Kidney capillary endothelial cell (primary cell): ENCODE data around the gene CELF2.

Source experiments
- DNase-seq: peaks from one replicate; pipeline ENCODE4 v3.0.0-alpha.2; 2018; ENCODE audit warnings: low spot score

CELF2 gene

GRCh38 chr10:11023009-11023953 is 5.6 kb downstream of the CELF2 start:
- DNase-seq, result no peak

- DNase-seq, result peak; percentile 52
Measured at GRCh38 chr10:11024596-11024995, 6.9 kb downstream of the CELF2 start.

GRCh38 chr10:11025978-11026377 is 8.3 kb downstream of the CELF2 start:
- no peak for DNase-seq

GRCh38 chr10:11026773-11027172 is 9.1 kb downstream of the CELF2 start:
- no peak for DNase-seq

DNA sequence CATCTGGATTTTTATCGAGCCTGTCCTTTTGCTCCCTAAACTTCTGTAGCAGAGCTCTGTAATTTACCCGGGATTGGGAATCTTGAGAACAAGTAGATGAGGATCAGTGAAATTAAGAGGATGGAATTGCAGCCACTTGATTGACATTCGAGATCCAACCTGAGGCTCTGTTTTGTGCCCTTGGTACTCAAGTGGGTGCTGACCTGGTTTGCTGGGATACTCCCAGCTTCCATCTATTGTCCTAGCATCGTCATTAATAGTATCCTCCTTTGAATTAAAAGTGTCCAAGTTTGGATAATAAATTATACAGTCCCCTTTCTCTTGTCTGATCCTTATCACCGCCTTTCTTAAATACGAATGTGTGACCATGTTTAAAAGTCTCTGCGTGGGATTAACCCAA is 17.1 kb downstream of the CELF2 start:
- DNase-seq, result no peak

DNA sequence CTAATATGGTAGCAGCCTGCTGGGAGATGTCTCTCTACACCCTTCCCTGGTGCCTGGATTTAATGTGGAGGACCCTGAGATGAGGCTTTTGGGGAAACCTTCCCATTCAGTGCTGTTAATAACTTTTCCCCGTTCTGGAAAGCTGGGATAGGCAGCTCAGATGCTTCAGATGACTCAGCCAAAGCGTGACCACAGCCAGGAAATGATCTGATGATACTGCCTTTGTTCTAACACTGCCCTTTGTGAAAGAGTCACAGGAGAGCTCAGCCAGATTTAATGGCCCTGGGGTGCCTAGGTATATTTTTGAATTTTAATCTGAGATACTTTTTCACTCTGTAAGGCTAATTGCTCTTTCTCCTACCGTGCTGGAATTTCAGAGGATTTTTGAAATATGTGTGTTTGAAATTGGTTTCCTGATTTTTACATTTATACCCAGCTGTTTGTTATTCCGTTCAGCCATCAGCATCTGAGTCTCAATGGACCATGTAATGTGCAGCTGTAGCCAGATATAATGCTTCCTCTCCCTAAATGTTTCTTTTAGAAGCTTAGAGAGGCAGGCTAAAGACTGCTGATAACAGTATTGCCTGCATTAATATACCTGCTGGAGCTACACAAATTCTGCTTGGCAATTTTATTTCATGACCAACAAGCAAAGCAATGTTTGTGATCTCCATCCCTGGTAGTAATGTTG is 17.8 kb downstream of the CELF2 start:
- peak; percentile 88 for DNase-seq

DNA sequence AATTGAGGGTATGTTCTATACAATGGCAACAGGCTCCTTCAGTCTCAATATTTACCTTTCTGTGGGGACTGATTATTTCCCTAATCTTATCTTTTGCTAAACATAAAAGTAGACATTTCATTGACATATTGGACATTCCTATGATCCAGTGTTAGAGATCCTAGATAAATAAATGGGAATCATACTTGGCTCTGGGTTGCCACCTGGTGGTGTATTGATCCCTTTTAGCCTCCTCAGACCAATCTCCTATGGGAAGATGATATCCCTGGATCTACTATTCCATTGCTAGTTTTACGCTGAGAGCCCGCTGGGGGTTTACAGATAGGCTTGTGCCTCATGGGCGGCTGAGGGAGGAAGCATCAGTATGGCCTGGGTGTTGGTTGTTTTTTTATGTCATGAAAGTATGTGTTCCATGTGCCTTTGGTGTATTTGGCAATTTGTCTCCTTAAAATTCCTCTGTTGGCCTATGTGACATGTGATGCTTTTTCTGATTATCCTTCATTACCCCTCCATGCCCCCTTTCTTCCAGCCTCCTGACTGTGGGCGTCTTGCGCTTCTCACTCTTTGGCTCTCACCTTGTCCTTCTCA is 18.8 kb downstream of the CELF2 start:
- peak; percentile 68 for DNase-seq

- DNase-seq, result no peak
Measured at GRCh38 chr10:11037991-11038390, 20.3 kb downstream of the CELF2 start.

- DNase-seq, result no peak
Measured at GRCh38 chr10:11042357-11042756, 24.7 kb downstream of the CELF2 start.

DNA sequence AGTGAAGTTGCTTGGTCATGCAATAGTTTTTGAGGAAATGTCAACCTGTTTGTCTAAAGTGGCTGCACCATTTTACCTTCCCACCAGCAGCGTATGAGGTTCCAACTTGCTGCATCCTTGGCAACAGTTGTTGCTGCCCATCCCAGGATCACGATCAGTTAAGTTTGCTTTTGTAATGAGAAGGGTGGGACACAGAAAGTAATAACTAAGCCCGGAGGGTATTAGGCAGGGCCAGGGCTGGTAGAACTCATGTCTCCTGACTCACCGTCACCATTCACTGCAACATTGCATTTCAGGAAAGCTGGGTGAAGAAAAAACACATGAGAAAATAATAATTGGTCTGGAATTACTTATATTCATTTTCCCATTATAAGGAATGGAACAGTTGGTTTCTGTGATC is 25.4 kb downstream of the CELF2 start:
- DNase-seq, result no peak

- no peak for DNase-seq
Measured at GRCh38 chr10:11043446-11044127, 25.9 kb downstream of the CELF2 start.

DNA sequence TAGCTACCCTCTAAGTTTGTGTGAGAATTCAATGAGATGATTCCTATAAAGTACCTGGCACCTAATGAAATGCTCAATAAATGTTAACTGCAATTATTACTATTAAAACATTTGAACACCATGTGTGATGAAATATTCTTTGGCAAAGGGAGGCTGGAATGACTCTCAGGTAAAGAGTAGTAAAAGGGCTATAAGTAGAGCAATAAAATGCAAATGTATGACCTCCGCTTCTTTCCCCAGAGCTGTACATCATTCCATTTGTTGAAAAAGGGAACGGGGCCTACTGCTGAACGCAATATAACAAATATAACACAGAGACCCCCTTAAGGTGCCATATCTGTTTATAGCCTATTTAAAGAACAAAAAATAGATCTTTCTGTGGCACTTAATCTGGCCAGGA is 27.8 kb downstream of the CELF2 start:
- no peak for DNase-seq

DNA sequence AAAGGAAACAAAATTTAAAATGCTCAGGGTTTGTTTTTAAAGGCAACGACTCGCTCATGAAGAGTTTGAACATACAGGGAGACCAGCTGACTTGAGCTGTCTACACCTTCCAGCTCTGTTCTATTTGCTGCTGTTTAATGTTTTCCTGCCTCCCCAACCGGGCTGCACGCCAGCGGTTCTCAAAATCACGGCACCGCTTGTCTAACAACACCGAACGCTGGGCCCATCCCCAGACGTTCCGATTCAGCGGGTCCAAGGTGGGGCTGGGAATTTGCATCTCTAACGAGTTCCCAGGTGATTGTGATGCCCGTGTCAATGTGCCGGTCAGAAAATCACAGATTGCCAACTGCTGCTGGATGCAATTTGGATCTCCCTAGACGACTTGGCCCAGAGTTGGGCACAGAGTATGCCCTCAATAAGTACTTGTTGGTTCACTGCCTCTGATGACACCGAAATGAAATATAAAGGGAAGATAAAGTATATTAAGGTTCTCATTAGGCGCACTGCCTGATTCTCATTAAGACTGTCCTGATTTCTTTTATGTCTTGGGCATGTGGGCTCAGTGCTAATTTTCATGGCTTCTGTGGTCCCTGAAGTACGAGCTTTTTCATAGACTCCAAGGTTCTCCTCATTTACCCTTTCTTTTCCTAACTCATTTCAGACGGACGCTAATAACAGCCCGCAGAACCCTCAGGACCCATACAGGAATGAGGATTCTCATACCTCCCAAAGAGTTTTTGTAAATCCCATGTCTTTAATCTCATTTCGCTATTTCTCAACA is 28.5 kb downstream of the CELF2 start:
- DNase-seq, result no peak

DNA sequence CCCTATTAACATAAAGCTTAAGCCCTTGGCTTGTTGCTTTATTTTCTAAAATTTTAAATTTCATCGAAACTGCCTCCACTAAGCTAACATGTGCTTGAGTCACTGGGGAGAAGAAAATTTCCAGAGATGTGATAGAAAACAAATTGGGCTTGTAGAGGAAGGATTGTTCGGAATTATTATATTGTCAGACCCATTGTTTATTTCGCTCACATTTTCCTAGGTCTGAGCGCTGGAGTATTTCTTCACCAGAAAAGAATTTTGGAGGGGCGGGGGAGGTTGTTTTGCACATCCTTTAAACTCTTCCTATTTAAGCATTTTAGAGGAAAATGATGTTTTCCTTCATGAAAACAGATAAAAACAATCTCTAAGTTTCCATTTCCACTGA is 29.1 kb downstream of the CELF2 start:
- DNase-seq, result no peak

DNA sequence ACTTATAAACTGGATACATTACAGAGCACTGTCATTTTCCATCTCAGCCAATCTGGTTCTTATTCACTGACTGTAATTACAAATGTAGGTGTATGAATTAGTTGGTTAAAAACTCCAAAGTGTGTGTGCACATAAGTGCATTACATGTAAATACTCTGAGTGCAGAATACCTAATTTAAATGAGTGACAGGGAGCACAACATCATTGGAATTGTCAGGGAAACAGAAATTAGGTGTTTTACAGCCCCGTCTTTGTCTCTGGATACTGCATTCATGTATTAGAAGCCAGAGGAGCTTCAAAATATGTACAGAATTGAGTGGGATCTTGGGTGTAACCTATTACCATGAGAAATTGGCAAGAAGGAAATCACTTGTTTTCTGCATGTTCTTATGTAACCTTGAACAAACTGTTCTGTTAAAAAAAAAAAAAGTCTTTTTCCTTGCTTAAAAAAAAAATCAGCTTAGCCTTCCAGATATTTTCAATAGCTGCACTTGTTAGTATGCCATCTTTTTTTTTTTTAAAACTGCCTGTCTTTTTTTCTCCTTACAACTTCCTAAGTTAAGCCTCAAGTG is 31.1 kb downstream of the CELF2 start:
- DNase-seq, result no peak

- DNase-seq, result no peak
Measured at GRCh38 chr10:11049806-11050205, 32.1 kb downstream of the CELF2 start.

GRCh38 chr10:11050301-11051287 is 32.9 kb downstream of the CELF2 start:
- DNase-seq, result no peak

GRCh38 chr10:11057018-11057417 is 39.3 kb downstream of the CELF2 start:
- DNase-seq, result no peak

GRCh38 chr10:11057448-11057847 is 39.8 kb downstream of the CELF2 start:
- DNase-seq, result no peak

DNA sequence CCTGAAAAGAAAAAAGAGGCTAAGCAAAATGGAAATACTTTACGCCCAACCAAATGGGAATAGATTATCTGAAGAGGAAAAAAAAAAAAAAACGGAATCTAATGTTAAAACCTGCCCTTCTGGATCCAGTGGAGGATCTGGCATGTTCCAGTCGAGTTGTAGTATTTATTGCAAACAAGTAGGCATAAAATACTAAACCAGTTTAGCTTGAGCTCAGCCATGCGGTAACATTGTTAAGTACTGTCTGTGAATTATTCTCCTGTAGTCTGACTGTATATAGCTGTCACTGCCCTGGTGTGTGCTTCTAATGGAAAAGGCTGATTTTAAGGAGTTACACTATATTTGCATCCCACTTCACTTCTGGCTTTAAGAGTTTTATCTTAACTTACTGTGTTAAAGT is 40.3 kb downstream of the CELF2 start:
- no peak for DNase-seq
